ES-I3 (cell line): Measurements from ENCODE around the gene MYO7B.

ENCODE experiments used
- H3K36me3 ChIP-seq: 2 replicates; pipeline ENCODE4 v1.6.1; 2013; ENCODE audit warnings: mild to moderate bottlenecking, low read length, control low read depth, moderate library complexity; ENCODE audit not compliant: insufficient read depth
- H3K4me1 ChIP-seq: 2 replicates; pipeline ENCODE4 v1.6.1; 2013; ENCODE audit warnings: mild to moderate bottlenecking, control low read depth, low read length; ENCODE audit not compliant: insufficient read depth
- H3K9ac ChIP-seq: 2 replicates; pipeline ENCODE4 v1.6.1; 2013; ENCODE audit warnings: low read depth, mild to moderate bottlenecking, low read length, moderate library complexity
- H3K9me3 ChIP-seq: 2 replicates; pipeline ENCODE4 v1.6.1; 2013; ENCODE audit warnings: mild to moderate bottlenecking, low read length, moderate library complexity; ENCODE audit not compliant: control insufficient read depth, insufficient read depth

Gene MYO7B

GRCh38 chr2:127535422-127535901 lies at the start of gene MYO7B:
TSS of gene MYO7B (plus strand) at chr2:127535683. CDS start at chr2:127559723, 24,040 bp downstream.
- Histone ChIP-seq H3K9me3 (no peaks in the 10 kb centered on the region), H3K9ac (no peak within 1 kb of the TSS), H3K4me1 (no peaks in the 10 kb centered on the region), H3K36me3 (no peaks in the 10 kb centered on the region)

GRCh38 chr2:127485694-127486071 lies 49.8 kb upstream of the MYO7B start:
- H3K9me3 ChIP-seq: no peaks in the 10 kb centered on the region
- peaks cover 5% of the 10 kb centered on the region for H3K36me3 ChIP-seq
- no peak overlapping the region for H3K9ac ChIP-seq
- peaks cover 13% of the 10 kb centered on the region for H3K4me1 ChIP-seq

GRCh38 chr2:127486247-127487058 lies 49.0 kb upstream of the MYO7B start:
- Histone ChIP-seq H3K4me1 (peaks cover 5% of the 10 kb centered on the region), H3K36me3 (peaks cover 10% of the 10 kb centered on the region), H3K9me3 (no peaks in the 10 kb centered on the region), H3K9ac (no peak overlapping the region)

- Histone ChIP-seq H3K9me3 (no peaks in the 10 kb centered on the region), H3K36me3 (peaks cover 20% of the 10 kb centered on the region), H3K9ac (no peak overlapping the region), H3K4me1 (no peaks in the 10 kb centered on the region)
Observed at GRCh38 chr2:127490283-127490682, 45.2 kb upstream of the MYO7B start.

- no peaks in the 10 kb centered on the region for H3K9me3 ChIP-seq
- H3K9ac ChIP-seq: no peak overlapping the region
- peaks cover 24% of the 10 kb centered on the region for H3K36me3 ChIP-seq
- no peaks in the 10 kb centered on the region for H3K4me1 ChIP-seq
Observed at GRCh38 chr2:127498386-127498785, 37.1 kb upstream of the MYO7B start.

GRCh38 chr2:127503491-127503890 lies 32.0 kb upstream of the MYO7B start:
- Histone ChIP-seq H3K9me3 (no peaks in the 10 kb centered on the region), H3K36me3 (peaks cover 17% of the 10 kb centered on the region), H3K4me1 (no peaks in the 10 kb centered on the region; the same call in 1 of the 2 replicates), H3K9ac (no peak overlapping the region)

- no peak overlapping the region for H3K9ac ChIP-seq
- H3K4me1 ChIP-seq: peaks cover 5% of the 10 kb centered on the region; the same call in 1 of the 2 replicates
- H3K36me3 ChIP-seq: peaks cover 17% of the 10 kb centered on the region
- no peaks in the 10 kb centered on the region for H3K9me3 ChIP-seq
Observed at GRCh38 chr2:127504552-127505430, 30.7 kb upstream of the MYO7B start.

GRCh38 chr2:127506510-127506909 lies 29.0 kb upstream of the MYO7B start:
- no peak overlapping the region for H3K9ac ChIP-seq
- H3K4me1 ChIP-seq: peaks cover 5% of the 10 kb centered on the region; the same call in 1 of the 2 replicates
- H3K36me3 ChIP-seq: peaks cover 17% of the 10 kb centered on the region; the same call in 1 of the 2 replicates
- no peaks in the 10 kb centered on the region for H3K9me3 ChIP-seq

GRCh38 chr2:127508023-127508630 lies 27.4 kb upstream of the MYO7B start:
- peaks cover 5% of the 10 kb centered on the region; the same call in 1 of the 2 replicates for H3K4me1 ChIP-seq
- no peaks in the 10 kb centered on the region for H3K9me3 ChIP-seq
- peaks cover 7% of the 10 kb centered on the region; the same call in 1 of the 2 replicates for H3K36me3 ChIP-seq
- H3K9ac ChIP-seq: no peak overlapping the region

- Histone ChIP-seq H3K4me1 (peaks cover 7% of the 10 kb centered on the region), H3K9me3 (no peaks in the 10 kb centered on the region), H3K9ac (no peak overlapping the region), H3K36me3 (0 out of 2 replicates have a peak, but pooled peaks cover 4% of the 10 kb centered on the region)
Observed at GRCh38 chr2:127508631-127509034, 26.9 kb upstream of the MYO7B start.

- H3K4me1 ChIP-seq: peaks cover 19% of the 10 kb centered on the region
- 0 out of 2 replicates have a peak, but pooled peaks cover 4% of the 10 kb centered on the region for H3K36me3 ChIP-seq
- no peaks in the 10 kb centered on the region for H3K9me3 ChIP-seq
- no peak overlapping the region for H3K9ac ChIP-seq
Observed at GRCh38 chr2:127510073-127510472, 25.4 kb upstream of the MYO7B start.

GRCh38 chr2:127511090-127511695 lies 24.3 kb upstream of the MYO7B start:
- Histone ChIP-seq H3K9ac (no peak overlapping the region), H3K36me3 (no peaks in the 10 kb centered on the region), H3K4me1 (peaks cover 27% of the 10 kb centered on the region), H3K9me3 (no peaks in the 10 kb centered on the region)

GRCh38 chr2:127511917-127512316 lies 23.6 kb upstream of the MYO7B start:
- Histone ChIP-seq H3K9ac (no peak overlapping the region), H3K36me3 (no peaks in the 10 kb centered on the region; the same call in 1 of the 2 replicates), H3K4me1 (peaks cover 30% of the 10 kb centered on the region), H3K9me3 (no peaks in the 10 kb centered on the region)

GRCh38 chr2:127512362-127512761 lies 23.1 kb upstream of the MYO7B start:
- no peaks in the 10 kb centered on the region for H3K9me3 ChIP-seq
- peaks cover 30% of the 10 kb centered on the region for H3K4me1 ChIP-seq
- H3K36me3 ChIP-seq: no peaks in the 10 kb centered on the region; the same call in 1 of the 2 replicates
- H3K9ac ChIP-seq: no peak overlapping the region
